ENCODE measurements around the gene PRH2. TPM values are rescaled to one million over a fixed set of nuclear protein-coding genes. Genes with fewer than 3 reads are reported as not detected.

PRH2 gene
- total and polyA plus RNA-seq, 2 experiments from 2014 or later, result 0.43 TPM; not detected in 1

GRCh38 chr12:10900530-10900929, 28.5 kb upstream of the PRH2 start:
- Histone ChIP-seq H3K9me3 (ENCODE audit: low read depth) (no peaks in the 10 kb centered on the region), H3K4me1 (ENCODE audit: low read depth) (no peaks in the 10 kb centered on the region), H3K4me3 (no peak overlapping the region), H3K27ac (no peak overlapping the region), H3K27me3 (no peaks in the 10 kb centered on the region), H3K36me3 (no peaks in the 10 kb centered on the region)
- DNase-seq (ENCODE audit: low read depth in 1 of 2, low spot score in 1 of 2), result no peak
- TF ChIP-seq CTCF (IDR thresholded peaks at IDR 0.05; ENCODE audit: low read depth, low read length), result no peak

- TF ChIP-seq CTCF (IDR thresholded peaks at IDR 0.05; ENCODE audit: low read depth, low read length), result no peak
- H3K36me3 ChIP-seq, result no peaks in the 10 kb centered on the region
- H3K4me1 ChIP-seq (ENCODE audit: low read depth), result no peaks in the 10 kb centered on the region
- H3K27me3 ChIP-seq, result no peaks in the 10 kb centered on the region
- H3K27ac ChIP-seq, result no peak overlapping the region
- DNase-seq (ENCODE audit: low read depth in 1 of 2, low spot score in 1 of 2), result no peak
- no peak overlapping the region for H3K4me3 ChIP-seq
- no peaks in the 10 kb centered on the region for H3K9me3 ChIP-seq (ENCODE audit: low read depth)
Observed at GRCh38 chr12:10900972-10901371, 28.1 kb upstream of the PRH2 start.

- Histone ChIP-seq H3K9me3 (ENCODE audit: low read depth) (no peaks in the 10 kb centered on the region), H3K4me1 (ENCODE audit: low read depth) (no peaks in the 10 kb centered on the region), H3K27me3 (no peaks in the 10 kb centered on the region), H3K27ac (no peak overlapping the region), H3K4me3 (no peak overlapping the region), H3K36me3 (no peaks in the 10 kb centered on the region)
- peak in 1 of 2 donors; percentile 6 for DNase-seq (ENCODE audit: low read depth in 1 of 2, low spot score in 1 of 2)
- TF ChIP-seq CTCF (IDR thresholded peaks at IDR 0.05; ENCODE audit: low read depth, low read length), result no peak
Observed at GRCh38 chr12:10901427-10901826, 27.6 kb upstream of the PRH2 start.

- TF ChIP-seq CTCF (IDR thresholded peaks at IDR 0.05; ENCODE audit: low read depth, low read length), result no peak
- Histone ChIP-seq H3K27me3 (no peaks in the 10 kb centered on the region), H3K4me1 (ENCODE audit: low read depth) (no peaks in the 10 kb centered on the region), H3K9me3 (ENCODE audit: low read depth) (no peaks in the 10 kb centered on the region), H3K27ac (no peak overlapping the region), H3K36me3 (no peaks in the 10 kb centered on the region), H3K4me3 (no peak overlapping the region)
- DNase-seq (ENCODE audit: low read depth in 1 of 2, low spot score in 1 of 2), result no peak
Observed at GRCh38 chr12:10904686-10905085, 24.4 kb upstream of the PRH2 start.

- no peaks in the 10 kb centered on the region for H3K27me3 ChIP-seq
- H3K4me1 ChIP-seq (ENCODE audit: low read depth), result peaks cover 11% of the 10 kb centered on the region
- no peak for TF ChIP-seq CTCF (IDR thresholded peaks at IDR 0.05; ENCODE audit: low read depth, low read length)
- no peaks in the 10 kb centered on the region for H3K9me3 ChIP-seq (ENCODE audit: low read depth)
- no peak within 1 kb of the TSS for H3K4me3 ChIP-seq
- no peaks in the 10 kb centered on the region for H3K36me3 ChIP-seq
- H3K27ac ChIP-seq, result no peak within 1 kb of the TSS
- DNase-seq (ENCODE audit: low read depth in 1 of 2, low spot score in 1 of 2), result no peak
Observed at GRCh38 chr12:10909462-10909861, 19.6 kb upstream of the PRH2 start, which contains the start of gene TAS2R13. TAS2R13 (minus strand) TSS chr12:10909562; CDS start chr12:10909298, 264 bp downstream.

- no peaks in the 10 kb centered on the region for H3K36me3 ChIP-seq
- no peak for DNase-seq (ENCODE audit: low read depth in 1 of 2, low spot score in 1 of 2)
- no peaks in the 10 kb centered on the region for H3K9me3 ChIP-seq (ENCODE audit: low read depth)
- H3K4me3 ChIP-seq, result no peak overlapping the region
- H3K27me3 ChIP-seq, result no peaks in the 10 kb centered on the region
- H3K27ac ChIP-seq, result no peak overlapping the region
- peaks cover 11% of the 10 kb centered on the region for H3K4me1 ChIP-seq (ENCODE audit: low read depth)
- TF ChIP-seq CTCF (IDR thresholded peaks at IDR 0.05; ENCODE audit: low read depth, low read length), result no peak
Observed at GRCh38 chr12:10910380-10910779, 18.7 kb upstream of the PRH2 start.

All from cardiac muscle cell (in vitro differentiated cells and primary cell).